HG02973 (cell line): ENCODE measurements around the gene AFF4.

ENCODE experiments used
- ATAC-seq: cut with Tn5 transposase; IDR thresholded peaks from one replicate; pipeline ENCODE4 v1.9.1; 2021; ENCODE audit warnings: moderate library complexity; ENCODE audit not compliant: unreplicated experiment

Gene AFF4

GRCh38 chr5:132887283-132887682 is 76.2 kb downstream of the AFF4 start:
- ATAC-seq, result no peak

- ATAC-seq, result no peak
These were observed 77.2 kb downstream of the AFF4 start for GRCh38 chr5:132886064-132886823.

GRCh38 chr5:132884548-132884947 is 78.9 kb downstream of the AFF4 start:
- ATAC-seq, result no peak

- ATAC-seq, result no peak
These were observed 80.1 kb downstream of the AFF4 start for GRCh38 chr5:132883261-132883834.

GRCh38 chr5:132877938-132878337 is 85.5 kb downstream of the AFF4 start:
- ATAC-seq, result no peak

GRCh38 chr5:132877466-132877865 is 86.0 kb downstream of the AFF4 start:
- ATAC-seq, result no peak

- ATAC-seq, result no peak
These were observed 87.2 kb downstream of the AFF4 start for GRCh38 chr5:132876020-132876759.

GRCh38 chr5:132873930-132874271 is 89.5 kb downstream of the AFF4 start:
- ATAC-seq, result no peak

- ATAC-seq, result no peak
These were observed 90.1 kb downstream of the AFF4 start, which contains the start of gene LEAP2 for GRCh38 chr5:132873119-132873929. Gene LEAP2, plus strand, starts transcription at chr5:132873668. Its CDS starts 27 bp downstream, at chr5:132873695.

- ATAC-seq, result no peak
These were observed 90.7 kb downstream of the AFF4 start for GRCh38 chr5:132872788-132873118.

- ATAC-seq, result no peak
These were observed 91.8 kb downstream of the AFF4 start for GRCh38 chr5:132871459-132872284.

- ATAC-seq, result no peak
These were observed 92.6 kb downstream of the AFF4 start for GRCh38 chr5:132870801-132871200.

- ATAC-seq, result no peak
These were observed 94.7 kb downstream of the AFF4 start for GRCh38 chr5:132868754-132869153.

GRCh38 chr5:132867046-132867451 is 96.4 kb downstream of the AFF4 start:
- no peak for ATAC-seq

GRCh38 chr5:132866342-132867045 is 96.9 kb downstream of the AFF4 start, which contains the start of the genes GDF9 and UQCRQ:
Gene GDF9, minus strand, starts transcription at chr5:132866469. Its CDS starts 1,936 bp downstream, at chr5:132864533.
Gene UQCRQ, plus strand, starts transcription at chr5:132866642. Its CDS starts 240 bp downstream, at chr5:132866882.
- ATAC-seq, result peak; percentile 97

GRCh38 chr5:132865668-132866341 is 97.6 kb downstream of the AFF4 start:
- peak; percentile 19 for ATAC-seq

- no peak for ATAC-seq
These were observed 102.7 kb downstream of the AFF4 start for GRCh38 chr5:132860742-132861141.

- ATAC-seq, result no peak
These were observed 103.5 kb downstream of the AFF4 start for GRCh38 chr5:132859889-132860437.

GRCh38 chr5:132856011-132856410 is 107.4 kb downstream of the AFF4 start:
- ATAC-seq, result no peak
